Heart left ventricle (tissue), 16 donors: Measurements from ENCODE around the gene PDE1A. TPM values are rescaled to one million over a fixed set of nuclear protein-coding genes. Genes with fewer than 3 reads are reported as not detected.

Experiments
- ATAC-seq, 4 donors: fragments of 200-7000 bp; cut with Tn5 transposase; one replicate each; pipeline ENCODE4 v1.9.1; 2020 to 2022; ENCODE audit warnings: moderate library complexity in 4 of 4, mild to moderate bottlenecking in 3 of 4, moderate number of reproducible peaks in 1 of 4
- DNase-seq, 5 donors: peaks; one replicate each; pipeline ENCODE4 v3.0.0-alpha.2; 2020
- H3K27ac ChIP-seq, 12 donors: fragments of 200-600 bp; sonication (generic) in 4 of 12; one replicate each; pipeline versions ENCODE4 v1.5.0 to v1.8.0; 2016 to 2022; ENCODE audit warnings: mild to moderate bottlenecking in 2 of 12
- H3K27me3 ChIP-seq, 9 donors: fragments of 200-600 bp; sonication (generic) in 2 of 9; one replicate each; pipeline versions ENCODE4 v1.5.1 to v1.8.0; 2016 to 2022; ENCODE audit warnings: mild to moderate bottlenecking in 3 of 9
- H3K36me3 ChIP-seq, 9 donors: fragments of 200-600 bp; sonication (generic) in 2 of 9; one replicate each; pipeline versions ENCODE4 v1.5.0 to v1.8.0; 2018 to 2022; ENCODE audit warnings: mild to moderate bottlenecking in 2 of 9
- H3K4me1 ChIP-seq, 12 donors: fragments of 200-600 bp; sonication (generic) in 4 of 12; one replicate each; pipeline versions ENCODE4 v1.5.0 to v1.8.0; 2016 to 2022; ENCODE audit warnings: mild to moderate bottlenecking in 3 of 12
- H3K4me3 ChIP-seq, 12 donors: fragments of 200-600 bp; sonication (generic) in 4 of 12; one replicate each; pipeline versions ENCODE4 v1.5.0 to v1.8.0; 2017 to 2022; ENCODE audit warnings: mild to moderate bottlenecking in 9 of 12, moderate library complexity in 4 of 12
- H3K9me3 ChIP-seq, 12 donors: fragments of 200-600 bp; sonication (generic) in 4 of 12; one replicate each; pipeline versions ENCODE4 v1.5.0 to v1.8.0; 2016 to 2022; ENCODE audit warnings: mild to moderate bottlenecking in 1 of 12
- CTCF ChIP-seq, 12 donors: fragments of 200-600 bp; sonication (generic) in 4 of 12; IDR thresholded peaks; one replicate each; pipeline versions ENCODE4 v1.5.0 to v1.8.0; 2018 to 2022; ENCODE audit warnings: antibody characterized with exemption in 12 of 12, mild to moderate bottlenecking in 5 of 12
- POLR2A ChIP-seq, 2 donors: fragments of 450-650 bp; IDR thresholded peaks; one replicate each; pipeline ENCODE4 v1.6.1; 2017; ENCODE audit warnings: antibody characterized with exemption in 2 of 2, mild to moderate bottlenecking in 2 of 2, moderate library complexity in 2 of 2
- WGBS, 4 donors: extraction: QIAGEN DNeasy Blood & Tissue Kit in 2 of 4; methylation state at CpG; one replicate each; pipeline versions ENCODE4 v1.1.5 to v1.1.7; 2013 to 2018; 5-methylcytosine and 5-hydroxymethylcytosine counted together
- intact Hi-C, 10 donors: fragments of 100-400 bp; cut with DNase I; formaldehyde crosslinking; loops; one replicate each; pipeline versions ENCODE4 v1.11.1 to v1.14.2; 2022
- polyA plus RNA-seq, 2 donors: library from polyadenylated mRNA; stranded (reverse); fragments of 200-250 nt; gene quantifications; one replicate each; pipeline ENCODE4 v1.2.3, GENCODE V29; 2013
- total RNA-seq, 9 donors: library from RNA; depleted of rRNA in 2 of 9; stranded (reverse); fragments of >200 nt in 2 of 9; fragmentation: NEBNext Ultra II Directional in 3 of 9; extraction: Animal tissue kit (Norgen Biotek cat#: 25700) in 3 of 9; gene quantifications; one replicate each; pipeline versions ENCODE4 v1.1.0 to v1.2.4, GENCODE V29; 2016 to 2023
- donor health status: ischemic (EF 13 %, LVEDD 7.1; RV severe dilation, severe dysfunction).
- donor health status: healthy with polysubstance abuse.
- donor health status: DM: no; HTN: yes; CAD: no.
- donor health status: DM: no; HTN: no; CAD: no.
- donor health status: ischemic (EF 25% LVEDD 6.9; RV normal size, moderate dysfunction).
- donor health status: ischemic (EF 25% LVEDD 5.7; RV mildly dilated, moderate dysfunction).
- donor health status: healthy.
- donor health status: DM: yes; HTN: yes; CAD: no.
- donor health status: ischemic (EF 35%, LVEDD 5.7; RV mildly dilated, moderate dysfunction).
- donor health status: nonischemic (EF 11% LVEDD 7.7; RV severe dilation, severe dysfunction).
- donor health status: DM: yes; HTN: yes; CAD: no.
- donor health status: PGD.
- donor health status: ischemic (EF 29% LVEDD 5.4; RV normal size, mild dysfunction).
- donor health status: nonischemic (EF 23%, LVEDD 6.1; RV moderate dilation, normal function).

PDE1A gene
- total and polyA plus RNA-seq, 11 donors = 2.5 to 25.5 (median 5.5) TPM

DNA sequence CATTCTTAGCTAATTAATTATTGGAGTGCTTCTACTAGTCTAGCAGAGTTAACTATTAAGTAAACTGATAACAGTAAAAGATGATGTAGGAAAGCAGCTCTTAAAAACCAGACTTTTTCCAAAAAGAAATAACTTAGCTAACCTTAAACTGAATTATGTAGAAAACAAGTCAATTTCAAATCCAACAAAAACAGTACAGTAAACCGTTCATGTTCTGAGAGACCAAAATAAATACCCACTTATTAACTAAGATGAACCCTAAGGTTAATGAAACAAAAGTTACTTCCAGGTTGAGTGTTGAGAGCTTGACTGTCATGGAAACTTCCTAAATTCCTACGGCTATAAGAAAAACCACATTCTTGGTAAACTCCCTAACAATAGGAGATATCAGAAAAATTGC lies 260.0 kb downstream of the PDE1A start:
- TF ChIP-seq POLR2A (IDR thresholded peaks at IDR 0.05) (no peak), CTCF (IDR thresholded peaks at IDR 0.05) (no peak)
- Histone ChIP-seq H3K27ac (no peak overlapping the region), H3K36me3 (no peaks in the 10 kb centered on the region), H3K4me3 (no peak overlapping the region), H3K4me1 (no peaks in the 10 kb centered on the region), H3K9me3 (no peaks in the 10 kb centered on the region), H3K27me3 (no peaks in the 10 kb centered on the region)
- intact Hi-C loops = no loop called here
- WGBS, 4 donors = 51 to 71% (median 60%) methylated on average over 2 of the region's 2 CpGs
- DNase-seq = no peak
- ATAC-seq = no peak

DNA sequence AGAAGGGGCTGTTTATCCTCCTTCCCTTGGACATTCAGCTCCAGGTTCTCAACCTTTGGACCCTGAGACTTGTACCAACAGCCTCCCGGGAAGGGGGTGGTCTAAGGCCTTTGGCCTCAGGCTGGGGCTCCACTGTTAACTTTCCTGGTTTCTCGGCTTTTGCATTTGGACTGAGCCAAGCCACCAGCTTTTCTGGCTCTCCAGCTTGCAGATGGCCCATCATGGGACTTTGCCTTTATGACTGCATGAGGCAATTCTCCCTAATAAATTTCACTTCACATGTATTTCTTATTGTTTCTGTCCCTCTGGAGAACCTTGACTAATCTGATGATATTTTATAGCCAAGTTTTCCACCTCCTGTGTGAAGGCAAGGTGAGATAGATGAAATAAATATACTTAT lies 260.4 kb downstream of the PDE1A start:
- TF ChIP-seq POLR2A (IDR thresholded peaks at IDR 0.05) (no peak), CTCF (IDR thresholded peaks at IDR 0.05) (no peak)
- 88 to 92% (median 91%) methylated on average over 2 of the region's 2 CpGs for WGBS, 4 donors
- DNase-seq (no peak), ATAC-seq (no peak)
- Histone ChIP-seq H3K27ac (no peak overlapping the region), H3K36me3 (no peaks in the 10 kb centered on the region), H3K9me3 (no peaks in the 10 kb centered on the region), H3K4me3 (no peak overlapping the region), H3K27me3 (no peaks in the 10 kb centered on the region), H3K4me1 (no peaks in the 10 kb centered on the region)
- intact Hi-C loops = no loop called here

DNA sequence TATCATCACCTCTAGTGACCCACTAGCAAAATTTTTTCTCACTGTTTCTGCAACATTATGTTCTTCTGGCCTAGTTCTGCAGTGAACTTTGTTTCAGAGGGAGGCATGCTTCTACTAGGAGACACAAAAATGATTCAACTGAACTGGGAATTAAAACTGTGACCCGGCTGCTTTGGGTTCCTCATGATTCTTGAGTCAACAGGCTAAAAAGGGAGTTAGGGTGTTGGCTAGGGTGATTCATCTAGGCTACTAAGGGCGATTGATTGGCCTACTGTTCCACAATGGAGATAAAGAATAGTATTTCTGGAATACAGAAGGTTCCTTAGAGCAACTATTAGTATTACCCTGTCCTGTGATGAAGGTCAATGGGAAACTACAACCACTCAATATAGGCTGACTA lies 261.6 kb downstream of the PDE1A start:
- no peaks in the 10 kb centered on the region for H3K4me1 ChIP-seq
- H3K4me3 ChIP-seq = no peak overlapping the region
- ATAC-seq = no peak
- no peak for TF ChIP-seq POLR2A (IDR thresholded peaks at IDR 0.05)
- no peak for TF ChIP-seq CTCF (IDR thresholded peaks at IDR 0.05)
- no peaks in the 10 kb centered on the region for H3K27me3 ChIP-seq
- intact Hi-C loops = no loop called here
- no peak for DNase-seq
- H3K9me3 ChIP-seq = no peaks in the 10 kb centered on the region
- H3K27ac ChIP-seq = no peak overlapping the region
- no peaks in the 10 kb centered on the region for H3K36me3 ChIP-seq
- 56 to 88% (median 84%) methylated on average over 2 of the region's 2 CpGs for WGBS, 4 donors

DNA sequence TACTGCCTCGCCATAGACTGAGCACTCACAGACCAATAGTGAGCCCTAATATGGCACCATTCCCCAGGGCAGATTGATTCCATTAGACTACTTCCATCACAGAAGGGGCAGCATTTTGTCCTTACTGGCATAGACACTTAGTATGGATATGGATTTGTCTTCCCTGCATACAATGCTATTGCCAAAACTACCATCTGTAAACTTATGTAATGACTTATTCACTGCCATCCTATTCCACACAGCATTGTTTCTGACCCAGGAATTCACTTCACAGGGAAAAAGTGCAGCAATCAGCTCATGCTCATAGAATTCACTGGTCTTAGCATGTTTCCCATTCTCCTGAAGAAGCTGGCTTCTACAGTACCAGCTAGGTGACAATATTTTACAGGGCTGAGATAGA lies 262.1 kb downstream of the PDE1A start:
- no peaks in the 10 kb centered on the region for H3K36me3 ChIP-seq
- WGBS, 4 donors = 67 to 79% (median 75%) methylated on average over 1 of the region's 1 CpG
- ATAC-seq (no peak), DNase-seq (no peak)
- no peak overlapping the region for H3K4me3 ChIP-seq
- H3K9me3 ChIP-seq = no peaks in the 10 kb centered on the region
- intact Hi-C loops = no loop called here
- H3K27me3 ChIP-seq = no peaks in the 10 kb centered on the region
- TF ChIP-seq POLR2A (IDR thresholded peaks at IDR 0.05) (no peak), CTCF (IDR thresholded peaks at IDR 0.05) (no peak)
- H3K27ac ChIP-seq = no peak overlapping the region
- H3K4me1 ChIP-seq = no peaks in the 10 kb centered on the region
